Activated T-cell treated with anti-CD3 and anti-CD28 coated beads for 24 hours (primary cell): ENCODE measurements around the gene ASB18.
"Not testable (repeated sequence)": the region's sequence is repeated elsewhere in the genome, so short reads cannot be mapped to it uniquely, and the experiment has no call there.

Source experiments
- DNase-seq: peaks from one replicate; pipeline ENCODE4 v3.0.0-alpha.2; 2020; ENCODE audit warnings: low read depth

Gene ASB18, protein sequence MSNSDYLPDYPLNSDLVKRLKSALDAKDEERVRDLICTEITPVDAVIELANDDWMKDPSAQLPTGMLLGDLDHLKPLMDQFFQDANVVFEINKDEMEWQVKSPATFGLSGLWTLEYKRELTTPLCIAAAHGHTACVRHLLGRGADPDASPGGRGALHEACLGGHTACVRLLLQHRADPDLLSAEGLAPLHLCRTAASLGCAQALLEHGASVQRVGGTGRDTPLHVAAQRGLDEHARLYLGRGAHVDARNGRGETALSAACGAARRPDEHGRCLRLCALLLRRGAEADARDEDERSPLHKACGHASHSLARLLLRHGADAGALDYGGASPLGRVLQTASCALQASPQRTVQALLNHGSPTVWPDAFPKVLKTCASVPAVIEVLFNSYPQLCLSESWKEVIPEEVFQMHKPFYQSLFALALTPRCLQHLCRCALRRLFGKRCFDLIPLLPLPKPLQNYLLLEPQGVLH

DNA sequence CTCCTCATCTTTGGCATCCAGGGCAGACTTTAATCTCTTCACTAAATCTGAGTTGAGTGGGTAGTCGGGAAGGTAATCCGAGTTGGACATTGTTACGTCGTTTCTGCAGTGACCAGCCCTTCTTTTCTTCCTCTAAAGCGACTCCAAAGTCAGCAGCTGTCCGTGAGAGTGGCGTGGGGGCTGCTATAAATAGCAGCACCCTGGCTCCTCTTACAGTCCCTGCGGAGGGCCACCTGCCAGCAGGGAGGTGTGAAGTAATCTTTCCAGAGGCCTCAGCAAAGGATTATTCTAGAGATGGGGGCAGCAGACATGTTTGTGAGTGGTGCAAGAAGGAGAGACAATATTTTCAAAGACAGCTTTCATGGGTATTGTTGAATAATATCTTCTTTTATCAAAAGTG lies at the start of gene ASB18:
TSS of gene ASB18 (minus strand) at position 151 of the 400 bp plus-strand sequence. CDS start at position 90, 61 bp downstream.
- DNase-seq = no peak

DNA sequence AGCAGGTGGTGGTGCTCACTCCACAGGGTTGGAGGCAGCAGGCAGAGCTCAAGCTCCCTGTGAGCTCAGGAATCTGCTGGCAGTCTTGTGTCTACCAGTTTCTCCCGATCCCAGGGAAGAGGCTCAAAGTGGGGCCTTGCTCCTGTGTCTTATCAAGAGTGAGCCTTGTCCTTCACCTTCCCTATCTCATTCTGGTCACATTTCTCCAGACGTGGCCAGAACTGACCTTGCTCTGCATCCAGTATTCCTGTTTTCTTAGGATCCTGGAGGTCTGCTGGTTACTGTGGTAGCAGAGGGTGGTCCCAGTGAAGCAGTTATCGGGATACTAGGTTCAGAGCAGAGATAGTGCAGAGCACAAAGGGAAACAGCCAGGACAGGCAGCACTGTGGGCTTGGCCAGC lies 47.1 kb upstream of the ASB18 start:
- DNase-seq = no peak

DNA sequence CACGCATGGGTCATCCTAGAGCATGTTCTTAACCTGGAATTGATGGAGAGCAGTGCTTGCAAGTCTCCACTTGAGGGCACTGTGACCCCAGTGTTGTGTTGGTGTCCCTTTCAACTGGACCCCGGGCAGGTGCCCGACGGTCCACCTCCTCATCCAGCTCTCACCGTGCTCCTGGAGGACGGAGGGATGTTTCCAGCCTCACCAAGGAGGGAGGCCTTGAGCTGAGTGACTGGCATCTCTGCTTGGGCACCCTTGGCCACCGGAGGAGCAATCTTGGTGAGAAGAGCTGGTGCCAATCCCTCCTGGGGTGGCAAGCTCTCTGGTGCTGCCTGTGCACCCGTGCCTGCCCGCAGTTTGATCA lies 45.4 kb upstream of the ASB18 start:
- no peak for DNase-seq

DNA sequence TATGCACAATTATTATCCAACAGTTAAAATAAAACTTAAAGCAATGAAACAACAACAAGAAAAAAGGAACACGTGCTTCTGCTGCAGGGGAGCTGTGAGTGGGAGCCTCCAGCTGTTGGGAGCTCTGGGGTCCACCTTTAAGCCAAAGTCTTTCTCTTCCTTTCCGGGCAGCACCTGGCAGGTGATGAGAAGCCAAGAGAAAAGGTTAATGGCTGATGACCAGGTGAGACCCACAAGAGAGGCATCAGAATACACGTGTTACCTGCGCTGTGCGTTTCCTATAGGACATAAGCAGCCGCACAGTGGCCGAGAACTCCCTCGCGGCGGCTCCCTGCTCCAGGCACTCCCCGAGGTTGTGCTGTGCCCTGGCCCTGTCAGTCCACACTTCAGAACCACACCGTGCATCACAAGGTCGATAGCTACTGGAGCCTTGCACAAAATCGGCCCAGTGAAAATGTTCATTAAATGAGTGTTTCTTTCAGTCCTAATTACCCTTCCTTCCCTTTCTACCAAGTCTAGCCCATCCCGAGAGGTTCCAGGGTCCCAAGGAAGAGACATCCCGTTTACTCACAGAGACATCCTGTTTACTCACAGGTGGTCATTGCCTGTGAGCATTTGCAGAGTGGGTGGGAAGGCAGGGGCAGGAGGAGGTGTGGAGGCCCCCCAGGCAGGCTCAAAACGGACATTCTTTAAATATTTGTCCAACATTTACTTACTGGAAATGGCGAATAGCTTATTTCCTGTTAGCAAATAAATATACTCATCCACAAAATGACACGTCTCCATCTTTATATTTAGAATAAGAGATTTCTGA lies 44.9 kb upstream of the ASB18 start:
- DNase-seq = no peak

DNA sequence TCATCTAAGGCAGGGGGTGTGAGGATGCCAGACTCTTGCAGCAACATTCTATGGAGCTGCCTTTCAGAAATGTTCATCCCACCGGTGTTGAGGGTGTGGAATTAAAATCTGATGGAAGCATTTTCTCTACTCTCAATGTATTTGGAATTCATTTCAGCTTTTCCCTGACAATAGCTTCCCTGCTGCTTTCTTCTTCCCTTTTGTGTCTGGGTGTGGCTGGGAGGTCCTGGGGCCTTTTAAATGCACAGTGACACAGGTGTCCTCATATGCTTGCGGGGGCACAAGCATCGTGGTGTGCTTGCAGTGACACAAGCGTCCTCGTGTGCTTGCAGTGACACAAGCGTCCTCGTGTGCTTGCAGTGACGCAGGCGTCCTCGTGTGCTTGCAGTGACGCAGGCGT lies 43.4 kb upstream of the ASB18 start:
- DNase-seq = no peak

DNA sequence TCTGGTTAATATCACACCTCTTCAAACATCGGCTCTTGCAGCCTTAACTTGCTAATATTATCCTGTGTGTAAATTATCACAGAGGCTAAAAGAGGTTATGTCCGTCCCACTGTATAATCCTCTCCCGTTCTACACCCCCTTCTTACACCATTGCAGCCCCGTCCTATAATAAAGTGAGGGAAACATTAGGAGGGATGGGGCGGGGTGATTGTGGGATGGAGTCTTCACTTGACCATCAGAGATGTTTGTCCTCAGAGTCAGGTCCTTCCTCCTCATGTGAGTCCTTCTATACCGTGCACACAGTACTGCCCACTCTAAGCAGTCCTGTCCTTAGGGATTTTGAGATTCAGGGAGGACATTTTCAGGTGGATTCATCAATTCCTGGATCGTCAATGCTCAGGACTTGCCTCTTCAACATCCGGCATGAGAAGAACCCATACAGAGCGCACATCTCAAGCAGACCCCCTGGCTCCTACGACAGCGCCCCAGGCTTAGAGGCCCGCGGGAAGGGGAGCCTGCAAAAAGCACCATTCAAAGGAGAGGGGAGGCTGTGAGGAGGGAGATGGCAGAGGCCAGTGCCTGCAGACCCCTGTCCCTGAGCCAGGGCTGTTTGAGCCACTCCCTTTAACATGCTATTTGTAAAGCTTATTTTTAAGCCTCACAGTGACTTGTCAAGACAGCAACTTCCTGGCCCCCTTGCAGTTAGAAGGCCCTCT lies 42.8 kb upstream of the ASB18 start:
- no peak for DNase-seq

DNA sequence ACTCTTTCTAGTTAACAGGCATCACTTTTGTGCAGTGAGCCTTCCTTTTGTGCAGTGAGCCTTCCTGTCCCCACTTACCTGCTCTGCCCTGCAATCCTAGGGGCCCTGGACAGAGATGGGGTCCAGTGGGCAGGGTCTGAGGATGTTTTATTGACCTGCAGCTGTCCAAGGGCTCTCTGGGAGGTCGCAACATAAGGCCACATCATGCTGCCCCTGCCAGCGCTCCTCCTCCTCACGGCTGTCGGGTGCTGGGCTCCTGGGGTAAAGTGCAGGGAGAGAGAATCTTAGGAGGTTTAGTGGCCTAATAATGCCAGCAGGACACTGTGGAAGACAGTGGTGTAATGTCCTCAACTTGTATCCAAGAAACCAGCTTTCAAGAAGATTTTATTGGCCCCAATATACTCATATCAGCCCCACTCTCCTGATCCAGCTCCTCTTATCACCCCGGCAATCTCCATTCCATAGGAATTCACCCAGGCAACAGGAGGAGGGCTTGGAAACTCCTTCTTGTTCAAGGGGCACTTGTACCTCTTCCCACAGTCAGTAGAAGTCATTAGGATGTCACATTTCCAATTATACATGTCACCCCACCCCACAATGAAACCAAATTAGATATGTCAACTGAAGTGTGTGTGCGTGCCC lies 41.9 kb upstream of the ASB18 start:
- no peak for DNase-seq

DNA sequence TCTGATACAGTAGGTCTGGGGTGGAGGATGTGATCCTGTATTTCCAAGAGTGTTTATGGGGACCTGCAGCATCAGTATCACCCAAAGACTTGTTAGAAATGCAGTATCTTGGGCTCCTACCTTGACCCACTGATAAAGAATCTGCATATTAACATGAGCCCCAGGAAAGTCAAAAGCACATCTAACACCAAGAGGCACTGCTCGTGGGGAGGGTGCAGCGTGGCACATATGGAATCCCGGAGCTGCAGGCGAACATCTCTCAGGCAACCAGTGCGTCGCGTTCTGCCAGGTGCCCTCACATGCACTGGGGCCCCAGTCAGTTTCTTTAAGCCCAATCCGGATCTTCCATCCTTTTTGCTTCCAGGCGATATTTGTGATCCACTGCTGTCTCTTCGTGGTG lies 41.3 kb upstream of the ASB18 start:
- no peak for DNase-seq

DNA sequence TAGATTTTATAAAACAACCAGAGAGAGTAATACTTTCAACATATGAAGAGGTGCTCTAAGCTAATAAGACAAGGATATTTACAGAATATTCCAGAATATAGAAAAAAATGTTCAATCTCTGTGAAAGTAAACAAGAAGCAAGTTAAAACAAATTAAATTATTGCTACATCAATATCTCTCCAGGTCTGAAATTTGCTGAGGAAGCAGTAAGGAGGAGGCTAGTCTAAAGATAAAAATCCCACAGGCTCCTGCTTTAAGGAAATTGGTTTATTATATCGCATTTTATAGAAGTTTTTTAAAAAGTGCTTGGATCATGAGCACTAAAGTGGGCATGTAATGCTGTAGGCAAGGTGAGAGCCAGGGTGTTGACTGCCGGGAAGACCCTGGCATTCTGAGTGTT lies 39.7 kb upstream of the ASB18 start:
- DNase-seq = no peak

DNA sequence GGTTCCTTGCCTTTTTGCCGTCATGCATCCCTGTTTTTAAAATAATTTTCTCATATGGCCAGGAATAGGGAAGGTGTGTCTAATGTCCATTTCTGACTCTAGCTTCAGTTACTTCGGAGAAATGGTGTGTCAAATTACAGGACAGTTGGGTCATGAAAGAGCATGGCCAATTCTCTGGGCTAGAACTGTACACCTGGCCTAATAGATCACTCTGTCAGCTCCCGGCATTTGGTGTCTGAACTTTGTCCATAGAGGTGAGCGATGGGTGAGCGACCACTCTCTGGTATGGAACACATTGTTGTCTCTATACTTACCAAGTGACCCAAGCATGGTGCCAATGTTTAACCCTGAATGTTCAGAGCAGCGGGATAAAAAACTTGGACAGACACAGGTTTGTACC lies 38.3 kb upstream of the ASB18 start:
- no peak for DNase-seq

DNA sequence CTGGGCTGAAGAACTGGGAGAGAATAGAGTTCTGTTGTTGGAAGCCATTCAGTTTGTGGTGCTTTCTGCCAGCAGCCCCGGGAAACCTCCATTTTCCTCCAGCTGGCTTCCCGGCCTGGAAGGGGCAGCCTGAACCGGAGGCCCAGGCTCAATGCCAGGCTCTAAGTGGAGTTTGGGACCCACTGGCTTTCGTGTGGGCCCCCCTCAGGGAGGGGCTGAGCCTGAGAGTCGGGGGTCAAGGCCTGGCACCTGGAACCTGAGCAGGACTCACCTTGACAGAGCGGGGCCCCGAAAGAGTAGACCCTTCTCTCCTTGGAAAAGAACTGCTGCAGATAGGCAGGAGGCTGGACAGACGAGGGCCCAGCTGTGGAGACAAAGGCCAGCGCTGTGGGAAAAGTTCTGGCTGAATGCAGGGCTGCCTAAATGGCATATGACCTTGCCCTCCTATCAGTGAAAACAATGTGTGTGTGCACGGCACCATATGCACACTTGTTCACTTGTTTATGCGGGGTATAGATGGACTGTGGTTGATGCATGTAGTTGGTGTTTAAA lies 34.8 kb upstream of the ASB18 start:
- no peak for DNase-seq

DNA sequence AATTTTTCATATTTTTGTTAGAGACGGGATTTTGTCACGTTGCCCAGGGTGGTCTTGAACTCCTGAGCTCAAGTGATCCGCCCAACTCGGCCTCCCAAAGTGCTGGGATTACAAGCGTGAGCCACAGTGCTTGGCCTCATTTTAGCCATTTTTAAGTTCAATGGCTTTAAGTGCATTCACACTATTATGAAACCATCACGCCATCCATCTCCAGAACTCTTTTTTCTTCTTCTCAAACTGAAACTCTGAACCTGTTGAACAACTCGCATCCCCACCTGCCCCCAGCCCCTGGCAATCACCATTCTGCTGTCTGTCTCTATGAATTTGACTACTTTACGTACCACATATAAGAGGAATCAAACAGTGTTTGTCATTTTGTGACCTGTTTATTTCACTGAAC lies 31.3 kb upstream of the ASB18 start:
- DNase-seq = no peak

DNA sequence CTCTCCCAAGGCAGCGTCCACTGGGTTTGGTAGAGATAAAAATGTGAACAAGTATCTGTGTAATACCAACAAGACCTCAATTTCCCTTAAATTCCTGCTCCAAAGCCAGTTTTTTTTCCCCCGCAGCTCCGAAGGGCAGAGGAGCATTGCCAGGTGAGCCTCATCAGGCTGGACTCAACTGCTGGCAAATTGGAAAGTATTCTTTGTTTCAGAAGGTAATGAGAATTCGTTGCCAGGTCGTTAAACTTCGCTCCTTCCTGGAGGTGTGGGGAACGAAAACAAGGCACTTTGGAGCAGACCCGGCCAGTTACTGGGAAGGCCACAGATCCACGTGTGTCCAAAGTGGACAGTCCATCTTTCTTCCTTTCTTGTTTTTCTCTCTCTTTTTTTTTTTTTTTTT lies 30.4 kb upstream of the ASB18 start:
- no peak for DNase-seq

DNA sequence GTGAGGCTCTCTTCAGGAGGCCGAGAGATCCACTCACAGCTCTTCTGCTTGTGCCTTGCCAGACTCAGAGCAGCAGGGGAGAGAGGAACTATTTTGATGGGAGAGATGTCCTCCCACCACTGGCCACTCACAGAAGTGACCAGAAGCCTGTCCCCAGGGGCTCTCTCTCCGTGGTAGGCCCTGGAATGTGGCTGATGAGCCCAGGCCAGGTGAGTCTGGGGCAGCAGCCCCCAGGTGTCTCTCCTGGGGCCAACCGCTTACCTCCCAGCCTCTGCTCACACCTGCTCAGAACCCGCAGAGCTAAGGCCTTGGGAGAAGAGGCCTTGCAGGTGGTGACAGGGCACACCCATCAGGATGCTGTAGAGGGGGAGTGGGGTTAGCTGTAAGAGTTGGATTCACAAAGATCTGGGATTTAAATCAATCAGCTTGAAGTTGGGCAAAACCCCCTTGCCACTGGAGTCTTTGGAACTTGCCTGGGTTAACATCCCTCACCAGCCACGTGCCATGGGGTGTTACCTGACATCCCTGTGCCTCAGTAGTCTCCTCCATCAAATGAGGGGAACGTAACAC lies 29.1 kb upstream of the ASB18 start:
- no peak for DNase-seq

DNA sequence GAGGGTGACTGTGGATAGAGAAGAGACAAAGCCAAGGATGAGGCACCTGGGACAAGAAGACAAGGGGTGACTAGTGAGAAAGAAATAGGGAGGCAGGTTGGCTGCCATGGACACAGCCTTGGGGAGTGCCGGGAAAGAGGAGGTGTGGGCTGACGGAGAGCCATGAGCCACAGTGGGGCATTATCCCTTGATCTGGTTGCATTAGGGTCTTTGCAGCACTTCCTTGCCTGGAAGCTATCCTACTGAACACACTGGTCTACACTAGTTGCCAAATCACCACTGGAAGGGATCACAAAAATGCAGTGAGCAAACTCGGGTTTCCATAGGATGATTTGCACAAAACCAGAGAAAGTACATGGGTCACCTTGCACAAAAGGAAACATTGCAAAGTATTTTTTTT lies 27.7 kb upstream of the ASB18 start:
- DNase-seq = no peak

DNA sequence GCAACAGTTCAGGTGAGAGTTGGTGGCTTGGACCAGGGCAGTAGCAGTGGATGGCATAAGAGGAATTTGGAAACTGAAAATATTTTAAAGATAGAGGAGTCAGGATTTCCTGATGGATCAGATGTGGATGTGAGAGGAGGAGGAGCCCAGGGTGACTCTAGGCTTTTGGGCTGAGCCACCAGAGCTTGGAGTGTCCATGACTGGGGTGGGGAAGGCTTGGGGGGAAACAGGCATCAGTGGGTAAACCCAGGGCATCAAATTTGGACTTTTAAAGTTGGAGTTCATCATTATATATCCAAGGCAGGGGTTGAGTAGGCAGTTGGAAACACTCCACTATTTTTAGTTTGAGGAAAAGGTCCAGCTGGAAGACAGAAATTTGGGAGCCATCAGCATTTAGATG lies 27.3 kb upstream of the ASB18 start:
- no peak for DNase-seq

DNA sequence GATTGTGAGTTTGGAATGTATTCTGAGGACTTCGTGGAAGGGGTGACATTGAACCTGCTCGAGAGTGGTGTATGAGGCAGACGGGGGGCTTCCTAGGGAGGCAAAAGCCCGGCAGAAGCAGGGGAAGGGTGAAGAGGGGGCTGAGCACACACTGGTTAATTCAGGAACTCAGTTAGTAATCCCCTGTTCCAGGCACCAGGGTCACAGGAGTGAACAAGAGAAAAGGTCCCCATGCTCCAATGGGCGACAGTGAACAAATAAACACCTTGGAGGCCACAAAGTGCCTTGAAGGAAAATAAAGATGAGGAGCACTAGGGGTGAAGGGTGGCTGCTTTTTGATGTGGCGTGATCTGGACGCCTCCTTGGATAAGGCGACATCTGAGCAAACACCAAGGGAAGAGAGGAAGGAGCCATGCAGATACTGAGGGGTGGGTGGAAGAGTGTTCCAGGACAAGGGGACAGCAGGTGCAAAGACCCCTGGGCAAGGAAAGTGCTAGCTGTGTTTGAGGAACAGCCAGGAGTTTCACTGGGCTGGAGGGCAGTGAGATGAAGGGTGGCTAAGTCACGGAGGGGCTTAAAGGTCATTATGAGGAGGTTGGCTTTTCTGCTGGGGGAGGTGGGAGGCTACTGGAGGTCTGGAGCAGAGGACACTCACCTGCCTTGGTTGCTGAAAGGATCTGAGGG lies 26.7 kb upstream of the ASB18 start:
- no peak for DNase-seq

DNA sequence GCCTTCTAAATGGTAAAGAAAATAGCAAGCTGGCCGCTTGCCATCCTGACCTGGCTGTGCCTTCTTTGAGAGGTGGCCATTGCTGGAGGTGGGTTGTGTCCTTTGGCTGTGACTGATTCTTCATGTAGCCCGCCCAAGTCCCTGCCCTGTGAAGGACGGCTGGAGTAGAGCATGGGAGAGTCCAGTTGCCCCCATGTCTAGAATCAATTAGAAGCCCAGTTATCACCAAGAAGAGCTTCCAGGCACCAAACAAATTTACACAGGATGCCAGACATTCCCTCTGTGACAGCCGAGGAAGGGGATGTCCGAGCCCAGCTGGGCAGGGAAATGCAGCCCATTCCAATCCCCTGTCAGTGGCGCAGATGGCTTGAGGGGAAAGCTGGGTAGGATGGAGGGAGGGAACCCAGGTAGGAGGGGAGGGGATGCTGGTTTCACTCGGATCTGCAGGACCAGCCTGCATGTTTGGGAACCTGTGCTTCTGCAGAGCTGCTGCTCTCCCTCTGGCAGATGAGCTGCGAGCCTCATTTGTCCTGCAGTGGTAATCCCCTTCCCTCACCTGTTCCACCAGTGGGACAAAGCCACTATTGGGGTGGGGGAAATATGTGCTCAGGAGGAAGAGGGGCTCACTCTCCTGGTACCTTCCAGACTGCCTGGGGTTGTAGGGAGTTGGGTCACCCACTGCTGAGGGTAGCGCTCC lies 25.7 kb upstream of the ASB18 start:
- DNase-seq = no peak

DNA sequence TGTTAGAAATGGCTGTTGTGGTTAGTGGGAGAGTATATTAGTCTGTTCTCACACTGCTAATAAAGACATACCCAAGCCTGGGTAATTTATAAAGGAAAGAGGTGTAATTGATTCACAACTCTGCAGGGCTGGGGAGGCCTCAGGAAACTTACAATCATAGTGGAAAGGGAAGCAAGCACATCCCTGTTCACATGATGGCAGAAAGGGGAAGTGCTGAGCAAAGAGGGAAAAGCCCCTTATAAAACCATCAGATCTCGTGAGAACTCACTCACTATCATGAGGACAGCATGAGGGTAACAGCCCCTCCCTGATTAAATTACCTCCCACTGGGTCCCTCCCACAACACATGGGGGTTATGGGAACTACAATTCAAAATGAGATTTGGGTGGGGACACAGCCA lies 24.2 kb upstream of the ASB18 start:
- not testable (repeated sequence) for DNase-seq

DNA sequence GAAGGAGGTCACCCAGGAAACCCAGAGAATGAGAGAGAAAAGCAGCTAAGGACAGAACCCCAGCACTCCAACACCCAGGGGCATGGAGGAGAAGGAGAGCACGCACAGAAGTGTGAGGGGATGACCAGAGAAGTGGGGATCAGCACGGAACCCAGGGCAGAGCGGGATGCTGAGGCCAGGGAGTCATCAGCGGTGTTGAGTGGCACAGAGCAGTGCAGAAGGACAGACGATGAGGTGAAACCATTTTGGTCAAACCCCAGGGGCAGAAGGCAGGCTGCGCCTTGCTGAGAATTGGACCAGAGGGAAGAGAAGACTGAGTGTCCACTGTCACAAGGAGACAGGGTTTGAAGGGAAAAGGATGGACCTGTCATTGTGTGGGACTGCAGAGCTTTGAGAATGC lies 23.4 kb upstream of the ASB18 start:
- DNase-seq = no peak
